WTC11 (cell line): Measurements from ENCODE around the gene SKAP1.

Experiments
- ATF1 ChIP-seq: sonication (generic); formaldehyde crosslinking; IDR thresholded peaks from 2 replicates; pipeline ENCODE4 v1.8.1; 2023; ENCODE audit warnings: mild to moderate bottlenecking, moderate library complexity, missing genetic modification reagents
- ATF6 ChIP-seq: sonication (generic); formaldehyde crosslinking; IDR thresholded peaks from 2 replicates; pipeline ENCODE4 v1.8.1; 2023; ENCODE audit warnings: mild to moderate bottlenecking, missing genetic modification reagents
- CREM ChIP-seq: sonication (generic); formaldehyde crosslinking; IDR thresholded peaks from 2 replicates; pipeline ENCODE4 v1.8.1; 2022; ENCODE audit warnings: mild to moderate bottlenecking, missing genetic modification reagents, moderate library complexity
- CTCF ChIP-seq: fragments of 200-600 bp; IDR thresholded peaks from 2 replicates; pipeline ENCODE4 v1.8.0; 2022; ENCODE audit warnings: antibody characterized with exemption
- ELF4 ChIP-seq: sonication (generic); formaldehyde crosslinking; IDR thresholded peaks from 2 replicates; pipeline ENCODE4 v1.8.1; 2022; ENCODE audit warnings: low read depth, mild to moderate bottlenecking, moderate library complexity, missing genetic modification reagents
- ETV6 ChIP-seq: sonication (generic); formaldehyde crosslinking; IDR thresholded peaks from 2 replicates; pipeline ENCODE4 v1.8.1; 2022; ENCODE audit warnings: mild to moderate bottlenecking, missing genetic modification reagents
- MYBL2 ChIP-seq: sonication (generic); formaldehyde crosslinking; IDR thresholded peaks from 2 replicates; pipeline ENCODE4 v1.8.1; 2023; ENCODE audit warnings: mild to moderate bottlenecking, moderate library complexity, missing genetic modification reagents
- NFATC4 ChIP-seq: fragments of 250-450 bp; sonication (Bioruptor Pico); IDR thresholded peaks from 2 replicates; pipeline ENCODE4 v1.9.0; 2021; ENCODE audit warnings: mild to moderate bottlenecking
- NFYB ChIP-seq: sonication (generic); formaldehyde crosslinking; conservative IDR thresholded peaks from 2 replicates; pipeline ENCODE4 v1.8.0; 2022; ENCODE audit warnings: low read depth, missing genetic modification reagents
- NR2C2 ChIP-seq: sonication (generic); formaldehyde crosslinking; IDR thresholded peaks from 2 replicates; pipeline ENCODE4 v1.8.0; 2022; ENCODE audit warnings: mild to moderate bottlenecking, missing genetic modification reagents
- USF2 ChIP-seq: sonication (generic); formaldehyde crosslinking; IDR thresholded peaks from 2 replicates; pipeline ENCODE4 v1.8.1; 2023; ENCODE audit warnings: mild to moderate bottlenecking, missing genetic modification reagents, moderate library complexity
- ZBTB21 ChIP-seq: sonication (generic); formaldehyde crosslinking; IDR thresholded peaks from 2 replicates; pipeline ENCODE4 v1.8.1; 2023; ENCODE audit warnings: mild to moderate bottlenecking, missing genetic modification reagents, borderline replicate concordance
- ZNF281 ChIP-seq: sonication (generic); formaldehyde crosslinking; IDR thresholded peaks from 2 replicates; pipeline ENCODE4 v1.8.0; 2023; ENCODE audit warnings: mild to moderate bottlenecking, missing genetic modification reagents
- TF ChIP-seq, protein P1 (sequence below): sonication (generic); formaldehyde crosslinking; IDR thresholded peaks from 2 replicates; pipeline ENCODE4 v1.8.0; 2022; ENCODE audit warnings: mild to moderate bottlenecking, missing genetic modification reagents

- TF ChIP-seq CTCF (no peak), ZNF281 (CRISPR knock-in tag) (no peak), ATF1 (CRISPR knock-in tag) (no peak), CREM (CRISPR knock-in tag) (no peak), NR2C2 (CRISPR knock-in tag) (no peak), NFATC4 (no peak), USF2 (CRISPR knock-in tag) (no peak), MYBL2 (CRISPR knock-in tag) (no peak), ZBTB21 (CRISPR knock-in tag) (no peak), ATF6 (CRISPR knock-in tag) (no peak), NFYB (CRISPR knock-in tag) (no peak), ELF4 (CRISPR knock-in tag) (no peak), ETV6 (no peak)
- TF ChIP-seq, protein P1, sequence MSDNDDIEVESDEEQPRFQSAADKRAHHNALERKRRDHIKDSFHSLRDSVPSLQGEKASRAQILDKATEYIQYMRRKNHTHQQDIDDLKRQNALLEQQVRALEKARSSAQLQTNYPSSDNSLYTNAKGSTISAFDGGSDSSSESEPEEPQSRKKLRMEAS: no peak
These were observed 195.1 kb downstream of the SKAP1 start for GRCh38 chr17:48234922-48235321.
